GM19351 (cell line): ENCODE data around the gene TTLL5.

Experiments
- ATAC-seq: cut with Tn5 transposase; IDR thresholded peaks from one replicate; pipeline ENCODE4 v1.9.1; 2021; ENCODE audit warnings: mild to moderate bottlenecking, moderate library complexity; ENCODE audit not compliant: unreplicated experiment

TTLL5 gene

GRCh38 chr14:75981426-75982265 lies 320.6 kb downstream of the TTLL5 start, which contains the start of gene TGFB3:
TGFB3 (minus strand) TSS chr14:75981995; CDS start chr14:75980893, 1,102 bp downstream.
- peak; percentile 50 for ATAC-seq

- ATAC-seq, result peak; percentile 33
Measured at GRCh38 chr14:75982266-75983018, 321.4 kb downstream of the TTLL5 start.

- no peak for ATAC-seq
Measured at GRCh38 chr14:75983019-75983358, 321.9 kb downstream of the TTLL5 start.

- ATAC-seq, result no peak
Measured at GRCh38 chr14:75984674-75985073, 323.6 kb downstream of the TTLL5 start.

GRCh38 chr14:75985618-75986438 lies 324.8 kb downstream of the TTLL5 start, which contains the start of gene IFT43:
IFT43 (plus strand) TSS chr14:75985763; CDS start chr14:75985787, 24 bp downstream.
- peak; percentile 69 for ATAC-seq

GRCh38 chr14:75986439-75986765 lies 325.4 kb downstream of the TTLL5 start:
- no peak for ATAC-seq

- no peak for ATAC-seq
Measured at GRCh38 chr14:75987201-75987970, 326.3 kb downstream of the TTLL5 start.

- no peak for ATAC-seq
Measured at GRCh38 chr14:75989134-75989533, 328.1 kb downstream of the TTLL5 start.

GRCh38 chr14:75990297-75990696 lies 329.3 kb downstream of the TTLL5 start:
- no peak for ATAC-seq

- no peak for ATAC-seq
Measured at GRCh38 chr14:75991753-75992152, 330.7 kb downstream of the TTLL5 start.

- ATAC-seq, result peak; percentile 47
Measured at GRCh38 chr14:75993567-75994041, 332.6 kb downstream of the TTLL5 start.

- ATAC-seq, result no peak
Measured at GRCh38 chr14:75995372-75996041, 334.5 kb downstream of the TTLL5 start.

- ATAC-seq, result no peak
Measured at GRCh38 chr14:75996488-75996887, 335.4 kb downstream of the TTLL5 start.

- ATAC-seq, result no peak
Measured at GRCh38 chr14:75999511-76000190, 338.6 kb downstream of the TTLL5 start.

GRCh38 chr14:76002383-76002782 lies 341.3 kb downstream of the TTLL5 start:
- no peak for ATAC-seq
